Renal cortex interstitium (tissue), 11 donors: ENCODE results near the gene BCAS3. TPM values are rescaled to one million over a fixed set of nuclear protein-coding genes. Genes with fewer than 3 reads are reported as not detected.
"Not testable (repeated sequence)": the region's sequence is repeated elsewhere in the genome, so short reads cannot be mapped to it uniquely, and the experiment has no call there.

Experiments used
- DNase-seq, 11 donors: peaks; one replicate each; pipeline ENCODE4 v3.0.0-alpha.2; 2013; ENCODE audit warnings: low read depth in 9 of 11, low spot score in 4 of 11; ENCODE audit errors: extremely low read depth in 1 of 11
- polyA plus RNA-seq, 3 donors: library from polyadenylated mRNA; unstranded; fragments of 120-200 nt; gene quantifications; one replicate each; pipeline ENCODE4 v1.2.1, GENCODE V29; 2013; ENCODE audit not compliant: insufficient read length in 3 of 3

BCAS3 gene
- polyA plus RNA-seq, 3 donors = 27.0 to 30.9 (median 28.9) TPM

DNA sequence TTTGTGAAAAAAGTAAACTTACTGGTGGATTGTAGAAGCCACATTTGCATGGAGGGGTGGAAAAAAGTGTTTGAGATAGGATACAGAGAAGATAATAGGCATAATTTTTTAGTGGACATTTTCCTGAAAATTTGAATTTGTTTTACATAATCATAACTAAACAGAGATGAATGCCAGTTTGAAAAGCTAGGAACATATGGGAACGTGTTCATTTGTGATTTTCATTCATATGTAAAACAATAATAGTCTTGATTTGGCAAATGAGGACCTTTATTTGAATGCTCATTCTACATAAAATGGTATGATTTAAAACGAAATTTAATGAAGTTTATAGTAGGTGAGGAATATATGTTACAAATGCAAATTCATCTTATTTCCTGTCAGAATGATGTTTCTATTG, 263.9 kb downstream of the BCAS3 start:
- no peak for DNase-seq

DNA sequence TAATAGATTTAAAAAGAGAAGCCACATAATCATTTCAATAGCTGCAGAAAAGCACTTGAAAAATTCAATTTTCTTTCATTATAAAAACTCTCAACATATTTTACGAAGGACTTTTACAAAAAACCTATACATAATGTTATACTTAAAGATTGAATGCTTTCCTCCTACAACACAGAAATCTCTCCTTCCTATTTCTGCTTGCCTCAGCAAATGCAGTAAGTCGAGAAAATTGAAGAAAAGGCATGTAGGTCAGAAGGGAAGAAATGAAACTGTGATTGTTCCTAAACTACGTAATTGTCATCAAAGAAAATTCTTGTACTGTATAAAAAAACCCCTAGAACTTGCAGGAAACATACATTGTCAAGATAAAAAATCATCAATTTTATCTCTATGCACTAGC, 267.1 kb downstream of the BCAS3 start:
- DNase-seq = no peak

DNA sequence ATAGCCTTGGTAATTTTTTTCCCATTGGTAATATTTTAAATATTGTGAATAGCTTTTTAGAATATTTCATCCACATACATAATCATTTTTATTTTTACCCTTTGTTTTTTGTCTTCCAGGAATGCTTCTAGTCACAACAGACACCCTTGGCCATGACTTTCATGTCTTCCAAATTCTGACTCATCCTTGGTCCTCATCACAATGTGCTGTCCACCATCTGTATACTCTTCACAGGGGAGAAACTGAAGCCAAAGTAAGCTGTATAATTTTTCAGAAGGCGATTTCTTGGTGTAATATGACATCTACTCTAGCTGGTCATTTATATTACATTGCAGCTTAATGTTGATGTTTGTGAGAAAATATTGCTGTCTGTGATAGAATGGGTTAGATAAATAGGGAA, 269.4 kb downstream of the BCAS3 start:
- DNase-seq = no peak

DNA sequence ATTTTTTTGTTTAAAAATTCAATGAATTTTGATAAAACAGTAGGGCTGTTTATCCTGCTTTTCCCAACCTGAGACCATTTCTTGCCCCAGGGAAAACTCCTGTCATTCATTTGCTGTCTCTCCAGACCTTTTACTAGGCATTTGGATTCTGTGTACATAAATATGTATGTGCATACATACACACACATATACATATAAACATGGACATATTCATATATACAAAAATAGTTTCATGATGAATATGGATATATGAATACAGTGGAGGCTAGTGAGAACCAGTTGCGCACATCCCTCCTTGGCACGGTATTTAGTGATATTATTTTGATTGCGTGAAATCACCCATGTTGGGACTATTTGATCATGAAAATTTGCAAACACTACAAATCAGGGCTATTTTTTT, 269.9 kb downstream of the BCAS3 start:
- no peak for DNase-seq

DNA sequence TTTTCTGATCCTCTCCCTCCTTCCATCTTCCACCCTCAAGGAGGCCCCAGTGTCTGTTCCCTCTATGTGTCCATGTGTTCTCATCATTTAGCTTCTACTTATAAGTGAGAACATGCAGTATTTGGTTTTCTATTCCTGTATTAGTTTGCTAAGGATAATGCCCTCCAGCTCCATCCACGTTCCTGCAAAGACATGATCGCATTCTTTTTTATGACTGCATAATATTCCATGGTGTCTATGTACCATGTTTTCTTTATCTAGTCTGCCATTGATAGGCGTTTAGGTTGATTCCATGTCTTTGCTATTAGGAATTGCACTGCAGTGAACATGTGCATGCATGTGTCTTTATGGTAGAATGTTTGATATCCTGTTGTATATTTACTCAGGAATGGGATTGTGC, 275.1 kb downstream of the BCAS3 start:
- no peak for DNase-seq

DNA sequence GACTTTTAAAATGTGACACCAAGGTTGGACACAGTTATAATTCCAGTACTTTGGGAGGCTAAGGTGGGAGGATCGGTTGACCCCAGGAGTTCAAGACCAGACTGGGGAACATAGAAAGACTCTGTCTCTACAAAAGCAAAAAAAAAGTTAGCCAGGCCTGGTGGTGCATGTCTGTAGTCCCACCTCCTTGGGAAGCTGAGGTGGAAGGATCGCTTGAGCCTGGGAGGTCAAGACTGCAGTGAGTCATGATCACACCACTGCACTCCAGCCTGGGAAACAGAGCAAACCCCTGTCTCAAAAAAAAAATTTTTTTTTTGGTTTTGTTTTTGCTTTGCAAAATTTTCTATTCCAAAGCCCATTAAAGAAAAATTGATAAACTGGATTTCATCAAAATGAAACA, 281.4 kb downstream of the BCAS3 start:
- DNase-seq = no peak

DNA sequence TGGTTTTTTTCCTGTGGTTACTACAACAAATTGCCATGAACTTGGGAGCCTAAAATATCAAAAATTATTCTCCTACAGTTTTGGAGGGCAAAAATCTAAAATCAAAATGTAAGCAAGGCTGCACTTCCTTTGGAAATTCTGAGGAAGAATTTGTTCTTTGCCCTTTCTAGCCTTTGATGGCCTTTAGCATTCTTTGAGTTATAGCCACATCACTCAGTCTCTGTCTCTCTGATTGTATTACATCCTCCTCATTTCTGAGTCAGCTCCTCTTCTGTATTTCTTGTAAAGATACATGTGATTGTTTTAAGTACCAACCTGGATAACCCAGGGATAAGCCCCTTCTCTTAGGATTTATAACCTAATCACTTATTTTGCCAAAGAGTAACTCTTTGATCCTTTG, 282.0 kb downstream of the BCAS3 start:
- DNase-seq = no peak

DNA sequence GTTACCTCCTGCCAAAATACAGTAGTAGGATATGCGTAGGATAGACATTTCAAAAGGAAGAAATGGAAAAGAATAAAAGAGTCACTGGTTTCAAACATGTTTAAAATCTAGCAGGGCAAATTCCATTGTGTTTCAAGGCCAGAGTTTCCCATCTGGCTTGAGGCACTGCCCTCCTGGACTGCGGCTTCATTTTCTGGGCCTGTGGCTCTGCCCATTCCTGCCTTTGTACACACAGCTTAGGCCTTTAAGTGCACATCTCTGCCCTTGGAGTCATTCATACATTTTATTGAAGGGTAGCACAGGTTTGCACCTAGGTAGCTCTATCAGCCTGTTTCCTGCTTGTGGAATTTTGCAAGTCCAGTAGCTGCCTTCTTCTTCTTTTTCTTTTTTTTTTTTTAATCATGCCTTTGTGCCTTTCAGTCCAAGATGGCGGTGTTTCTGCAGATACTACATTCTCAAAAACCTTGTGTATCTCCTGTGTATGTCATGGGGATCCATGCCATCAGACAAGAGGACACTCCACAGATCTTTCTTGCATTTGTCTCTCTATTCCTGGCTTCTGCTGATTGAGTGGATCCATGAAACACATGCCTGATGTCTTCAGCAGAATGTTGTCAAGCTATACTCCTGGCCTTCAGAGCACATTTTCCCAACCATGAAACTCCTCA, 282.9 kb downstream of the BCAS3 start:
- DNase-seq = no peak

DNA sequence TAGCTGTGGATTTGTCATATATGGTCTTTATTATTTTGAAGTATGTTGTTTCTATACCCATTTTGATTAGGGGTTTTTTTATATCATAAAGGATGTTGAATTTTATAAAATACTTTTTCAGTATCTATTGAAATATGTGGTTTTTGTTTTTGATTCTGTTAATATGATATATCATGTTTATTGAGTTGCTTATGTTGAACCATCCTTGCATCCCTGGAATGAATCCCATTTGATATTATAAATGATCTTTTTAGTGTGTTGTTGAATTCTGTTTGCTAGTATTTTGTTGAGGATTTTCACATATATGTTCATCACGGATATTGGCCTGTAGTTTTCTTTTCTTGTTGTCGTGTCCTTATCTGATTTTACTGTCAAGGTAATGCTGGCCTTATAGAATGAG, 286.5 kb downstream of the BCAS3 start:
- no peak for DNase-seq

DNA sequence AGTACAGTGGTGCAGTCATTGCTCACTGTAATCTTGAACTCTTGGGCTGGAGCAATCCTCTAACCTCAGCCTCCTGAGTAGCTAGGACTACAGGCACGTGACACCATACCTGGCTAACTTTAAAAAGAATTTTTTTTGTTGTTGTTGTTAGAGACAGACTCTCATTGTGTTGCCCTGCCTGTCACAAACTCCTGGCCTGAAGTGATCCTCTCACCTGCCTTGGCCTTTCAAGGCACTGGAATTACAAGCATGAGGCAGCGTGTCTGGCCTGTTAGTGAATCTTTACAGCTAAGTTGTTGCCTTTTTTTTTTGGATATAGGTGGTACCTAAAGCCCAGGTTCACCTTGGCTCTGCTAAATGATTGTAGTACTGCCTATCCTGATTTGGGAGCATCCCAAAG, 290.6 kb downstream of the BCAS3 start:
- DNase-seq = no peak

DNA sequence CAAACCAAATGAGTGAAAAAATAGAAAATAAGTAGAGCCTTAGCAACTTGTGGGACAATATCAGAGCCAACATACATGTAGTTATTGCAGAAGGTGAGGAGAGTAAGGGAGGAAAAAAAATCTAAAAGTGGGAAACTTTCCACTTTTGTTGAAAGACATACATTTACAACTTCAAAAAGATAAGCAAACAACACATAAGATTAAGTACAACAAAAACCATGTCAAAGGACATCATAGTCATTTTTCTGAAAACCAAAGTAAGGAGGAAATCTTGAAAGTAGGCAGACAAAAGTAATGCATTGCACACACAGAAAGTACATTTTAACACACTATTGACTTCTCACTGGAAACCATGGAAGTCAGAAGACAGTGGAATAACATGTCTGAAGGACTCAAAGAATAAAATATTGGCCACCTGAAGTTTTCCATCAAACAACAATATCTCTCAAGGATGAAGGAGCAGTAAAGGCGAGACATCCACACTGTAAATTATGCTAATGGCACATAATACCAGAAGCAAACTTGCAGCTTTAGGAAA, 291.9 kb downstream of the BCAS3 start:
- no peak for DNase-seq

DNA sequence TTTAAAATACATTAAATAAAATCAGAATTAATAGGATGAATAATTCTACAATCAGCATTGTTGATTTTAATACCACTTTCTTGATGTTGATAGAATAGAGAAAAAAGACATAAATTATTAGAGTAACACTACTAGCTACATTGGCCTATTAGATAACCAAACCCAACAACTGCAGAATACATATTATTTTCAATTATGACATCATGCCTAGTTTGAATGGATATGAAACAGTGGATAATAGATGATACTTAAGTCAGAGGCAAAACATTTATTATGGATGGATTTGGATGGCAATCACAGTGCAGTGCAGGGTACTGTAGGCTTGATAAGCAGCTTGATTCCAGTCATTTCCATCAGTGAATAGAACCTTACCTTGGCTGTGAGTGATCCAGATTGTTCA, 293.1 kb downstream of the BCAS3 start:
- DNase-seq = no peak

DNA sequence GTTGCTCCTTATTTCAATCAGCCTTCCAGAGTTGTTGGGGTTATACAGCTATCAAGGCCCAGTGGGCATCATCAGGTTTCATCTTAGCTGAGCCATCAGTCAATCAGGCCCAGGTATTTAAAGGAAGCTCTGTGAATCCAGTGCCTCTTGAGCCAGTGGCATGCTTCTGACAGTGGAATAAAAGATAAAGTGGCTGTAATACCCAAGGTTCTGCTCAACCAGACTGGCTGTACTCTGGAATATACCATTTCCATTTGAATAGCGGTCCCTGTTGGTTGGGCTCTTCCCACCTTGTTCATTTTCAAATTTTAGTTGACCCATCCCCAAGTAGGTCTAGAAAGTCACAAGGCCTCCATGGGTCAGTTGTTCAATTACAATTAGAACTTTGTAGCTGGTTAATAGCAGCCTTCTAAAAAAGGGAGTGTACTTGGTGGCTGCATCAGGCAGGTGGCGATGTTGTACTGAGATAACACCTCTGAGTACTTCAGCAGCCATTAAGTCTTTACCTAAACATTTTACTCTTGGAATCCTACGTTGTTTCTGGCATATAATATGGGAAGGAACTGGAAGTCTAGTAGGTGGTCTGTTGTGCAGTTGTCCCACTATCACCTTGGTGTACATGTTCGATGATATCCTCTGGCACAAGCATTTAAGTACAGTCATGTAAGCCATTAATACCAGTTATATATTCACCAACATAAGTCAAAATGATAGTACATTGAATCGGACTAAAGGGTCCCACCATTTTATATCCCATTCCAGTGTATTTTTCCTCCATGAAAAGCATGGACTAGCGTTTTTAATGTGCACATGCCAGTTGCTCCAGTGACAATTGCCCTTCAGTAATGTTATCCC, 294.1 kb downstream of the BCAS3 start:
- DNase-seq = peak; percentile 13 to 60 (median 51)

DNA sequence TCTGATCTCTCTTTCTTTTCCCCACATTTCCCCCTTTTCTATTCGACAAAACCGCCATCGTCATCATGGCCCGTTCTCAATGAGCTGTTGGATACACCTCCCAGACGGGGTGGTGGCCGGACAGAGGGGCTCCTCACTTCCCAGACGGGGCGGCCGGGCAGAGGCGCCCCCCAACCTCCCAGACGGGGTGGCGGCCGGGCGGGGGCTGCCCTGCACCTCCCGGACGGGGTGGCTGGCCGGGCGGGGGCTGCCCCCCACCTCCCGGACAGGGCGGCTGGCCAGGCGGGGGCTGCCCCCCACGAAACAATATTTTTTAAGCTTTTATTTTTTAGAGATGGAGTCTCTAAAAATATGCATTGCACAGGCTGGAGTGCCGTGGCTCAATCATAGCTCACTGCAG, 299.2 kb downstream of the BCAS3 start:
- DNase-seq = not testable (repeated sequence)

DNA sequence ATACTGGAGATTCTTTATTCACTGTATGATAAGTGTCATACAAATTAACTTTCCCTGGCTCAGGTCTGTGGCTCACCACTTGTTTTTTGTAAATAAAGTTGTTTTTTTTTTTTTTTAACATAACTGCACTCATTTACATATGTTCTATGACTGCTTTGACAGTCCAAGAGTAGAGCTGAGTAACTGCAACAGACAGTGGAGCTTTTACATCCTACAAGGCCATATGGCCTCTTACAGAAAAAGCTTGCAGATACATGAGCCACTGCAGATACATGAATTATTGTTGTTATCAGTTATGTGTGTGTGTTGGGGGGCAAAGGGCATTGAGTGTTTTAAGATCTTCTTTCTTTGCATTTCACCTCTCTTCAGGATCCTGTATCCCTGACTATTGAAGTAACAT, 311.7 kb downstream of the BCAS3 start:
- DNase-seq = no peak

DNA sequence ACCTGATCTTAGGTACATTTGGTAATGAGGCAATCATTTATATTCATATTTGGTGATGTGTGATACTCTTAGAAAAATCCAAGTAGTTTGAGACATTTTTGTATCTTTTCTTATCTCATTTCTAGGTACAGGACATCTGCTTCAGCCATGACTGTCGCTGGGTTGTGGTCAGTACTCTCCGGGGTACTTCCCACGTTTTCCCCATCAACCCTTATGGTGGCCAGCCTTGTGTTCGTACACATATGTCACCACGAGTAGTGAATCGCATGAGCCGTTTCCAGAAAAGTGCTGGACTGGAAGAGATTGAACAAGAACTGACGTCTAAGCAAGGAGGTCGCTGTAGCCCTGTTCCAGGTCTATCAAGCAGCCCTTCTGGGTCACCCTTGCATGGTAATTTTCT, 312.2 kb downstream of the BCAS3 start:
- no peak for DNase-seq

DNA sequence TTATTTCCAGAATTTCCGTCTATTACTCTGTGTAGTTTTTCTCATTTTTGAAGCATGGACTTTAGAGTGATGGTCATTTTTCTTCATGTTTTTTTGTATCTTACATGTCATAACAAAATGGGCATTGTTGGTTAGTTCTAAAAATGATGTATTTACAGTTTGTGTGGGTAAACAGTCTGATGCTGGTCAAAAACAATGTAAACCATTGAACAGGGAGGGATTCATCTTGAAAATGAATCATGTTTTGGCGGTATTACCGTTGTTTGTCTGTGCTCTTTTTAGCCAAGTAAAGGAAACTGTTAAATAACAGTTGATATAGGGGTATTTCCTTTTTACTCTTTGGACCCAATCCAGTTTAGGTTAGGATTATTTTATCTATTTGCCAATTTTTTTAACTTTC, 315.8 kb downstream of the BCAS3 start:
- DNase-seq = no peak

DNA sequence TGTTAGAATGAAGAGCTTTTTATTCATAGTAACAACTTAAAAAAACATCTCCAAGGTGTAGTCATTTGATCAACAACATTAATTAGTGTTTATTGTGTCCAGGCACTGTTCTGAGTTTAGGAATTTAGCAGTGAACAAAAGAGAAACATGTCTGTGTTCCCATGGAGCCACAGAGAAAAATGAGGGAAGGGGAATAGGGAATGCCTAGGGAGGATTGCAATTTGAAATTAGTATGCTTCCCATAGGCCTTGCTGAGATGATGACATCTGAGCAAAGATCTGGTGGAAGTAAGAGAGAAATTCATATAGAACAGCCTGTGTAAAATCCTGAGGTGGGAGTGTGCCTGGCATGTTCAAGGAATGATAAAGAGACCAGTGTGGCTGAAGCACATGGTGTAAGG, 318.0 kb downstream of the BCAS3 start:
- DNase-seq = no peak

DNA sequence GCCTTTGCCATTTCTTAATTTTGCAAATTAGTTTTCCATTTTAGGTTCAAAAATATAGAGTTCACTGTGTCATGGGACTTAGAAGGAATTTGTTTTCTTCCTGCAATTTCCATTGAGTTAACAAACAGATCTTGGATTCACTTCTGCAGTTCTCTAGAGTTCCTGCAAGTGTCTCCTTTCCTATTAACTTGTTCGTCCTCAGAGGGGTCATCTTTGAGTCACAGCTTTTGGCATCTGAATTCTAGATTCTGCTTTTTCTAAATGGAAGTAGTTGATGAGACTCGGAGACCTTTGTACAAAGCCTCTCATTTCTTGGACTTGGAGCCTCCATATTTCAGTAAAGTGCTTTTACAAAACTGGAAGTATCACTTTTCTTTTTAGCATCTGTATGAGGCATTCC, 323.3 kb downstream of the BCAS3 start:
- peak in 1 of 11 donors; percentile 29 for DNase-seq

DNA sequence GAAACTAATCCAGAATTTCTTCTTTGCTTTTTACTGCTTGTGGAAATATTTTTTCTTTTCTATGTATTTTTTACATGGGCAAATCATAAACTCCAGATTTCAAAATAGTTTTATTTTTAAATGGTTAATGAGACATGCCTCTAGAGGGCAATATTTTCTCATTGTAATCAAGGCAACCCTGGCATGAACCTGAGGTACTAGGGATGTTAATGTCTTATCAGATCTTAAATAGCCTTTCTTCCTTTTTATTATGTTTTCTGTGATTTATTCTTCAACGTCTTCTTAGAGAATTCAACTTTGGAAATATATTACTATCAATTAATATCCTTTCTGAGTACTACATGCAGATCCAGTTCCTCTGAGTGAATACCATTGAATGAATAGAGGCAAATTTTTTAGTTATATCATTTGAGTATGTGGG, 324.7 kb downstream of the BCAS3 start:
- peak in 5 of 11 donors; percentile 30 to 51 (median 37) for DNase-seq
